SU-DHL-6 (cell line): ENCODE results near the gene AHSG.

ENCODE experiments used
- H2AFZ ChIP-seq: fragments of 200-600 bp; sonication (generic); 2 replicates; pipeline ENCODE4 v1.6.1; 2014; ENCODE audit warnings: low read depth, mild to moderate bottlenecking, moderate library complexity, mixed read lengths, antibody characterized with exemption, low read length; ENCODE audit not compliant: severe bottlenecking
- H3F3A ChIP-seq: fragments of 200-600 bp; shearing (Covaris generic); 2 replicates; pipeline ENCODE4 v1.6.0; 2016; ENCODE audit warnings: antibody characterized with exemption, mild to moderate bottlenecking; ENCODE audit not compliant: insufficient read depth
- H3K27ac ChIP-seq: fragments of 200-600 bp; sonication (generic); 2 replicates; pipeline ENCODE4 v1.5.1; 2016; ENCODE audit warnings: low read depth, mild to moderate bottlenecking, low read length, moderate library complexity, mixed read lengths
- H3K27me3 ChIP-seq: fragments of 200-600 bp; sonication (generic), shearing (Covaris generic); 2 replicates; pipeline ENCODE4 v1.6.0; 2014; ENCODE audit warnings: mild to moderate bottlenecking, low read length
- H3K36me3 ChIP-seq: fragments of 200-600 bp; sonication (generic); 2 replicates; pipeline ENCODE4 v1.6.1; 2014; ENCODE audit warnings: mild to moderate bottlenecking, low read length, mixed read lengths
- H3K4me2 ChIP-seq: fragments of 300-600, 200-600 bp; shearing (Covaris generic), sonication (generic); 2 replicates; pipeline ENCODE4 v1.6.0; 2014; ENCODE audit warnings: low read length, low read depth, mild to moderate bottlenecking; ENCODE audit not compliant: poor library complexity, severe bottlenecking
- H3K4me3 ChIP-seq: fragments of 200-600 bp; sonication (generic); 2 replicates; pipeline ENCODE4 v1.5.1; 2014; ENCODE audit warnings: antibody characterized with exemption, low read length, mild to moderate bottlenecking, mixed read lengths; ENCODE audit not compliant: insufficient read depth, poor library complexity, severe bottlenecking
- H3K79me2 ChIP-seq: fragments of 200-600 bp; sonication (generic); 2 replicates; pipeline ENCODE4 v1.6.1; 2014; ENCODE audit warnings: mild to moderate bottlenecking, low read length, moderate library complexity; ENCODE audit not compliant: insufficient read depth
- H3K9ac ChIP-seq: fragments of 200-600 bp; sonication (generic); 2 replicates; pipeline ENCODE4 v1.7.0; 2014; ENCODE audit warnings: mild to moderate bottlenecking, low read length
- H3K9me2 ChIP-seq: fragments of 200-600 bp; sonication (generic); replicated peaks from 2 replicates; pipeline ENCODE4 v1.6.1; 2014; ENCODE audit warnings: low read length; ENCODE audit not compliant: insufficient read depth
- H3K9me3 ChIP-seq: fragments of 200-600 bp; sonication (generic); 2 replicates; pipeline ENCODE4 v1.6.1; 2014; ENCODE audit warnings: low read length, mixed read lengths; ENCODE audit not compliant: insufficient read depth
- H4K20me1 ChIP-seq: fragments of 200-600 bp; sonication (generic); 2 replicates; pipeline ENCODE4 v1.6.1; 2014; ENCODE audit warnings: low read depth, mild to moderate bottlenecking, antibody characterized with exemption, low read length, moderate library complexity, mixed read lengths
- EZH2phosphoT487 ChIP-seq: fragments of 200-600 bp; sonication (generic), shearing (Covaris generic); conservative IDR thresholded peaks from 2 replicates; pipeline ENCODE4 v1.6.1; 2018; ENCODE audit warnings: mild to moderate bottlenecking, antibody characterized with exemption, low read length, moderate library complexity, mixed read lengths
- TF ChIP-seq, protein P1 (sequence below): fragments of 200-600 bp; sonication (generic); IDR thresholded peaks from one replicate; pipeline ENCODE4 v1.5.1; 2017; ENCODE audit warnings: antibody characterized with exemption, mild to moderate bottlenecking, low read length, moderate library complexity; ENCODE audit not compliant: insufficient read depth, poor library complexity, severe bottlenecking

Gene AHSG

DNA sequence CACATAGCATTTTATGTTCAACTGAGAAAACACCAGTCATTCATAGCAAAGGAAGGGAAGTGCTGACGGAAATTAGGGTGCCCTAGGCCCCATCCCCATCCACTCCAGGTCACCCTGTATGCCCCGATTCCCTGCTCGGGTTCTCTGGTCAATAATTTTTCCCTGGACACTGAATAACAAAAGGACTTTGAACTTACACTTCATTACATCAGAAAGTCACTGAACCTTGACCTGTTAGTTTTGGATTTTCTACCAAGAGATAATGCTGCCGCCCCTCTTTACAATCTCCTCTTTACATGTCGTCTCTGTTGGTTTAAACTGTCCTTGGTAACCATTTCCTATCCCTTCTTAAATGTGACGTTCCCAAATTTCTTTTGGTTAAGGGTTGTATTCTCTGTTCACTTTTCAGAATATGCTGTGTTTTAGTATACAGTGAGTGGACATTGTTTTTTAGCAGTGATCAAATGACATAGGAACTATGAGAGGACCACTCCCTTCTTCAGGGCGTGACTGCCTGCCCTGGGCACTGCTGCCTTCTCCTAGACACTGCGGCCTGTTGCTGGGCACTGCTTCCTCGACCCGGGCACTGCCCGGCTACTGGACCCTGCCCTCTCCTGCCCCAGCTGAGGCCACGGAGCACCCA, 13.6 kb upstream of the AHSG start:
- Histone ChIP-seq H3K9me3 (no peaks in the 10 kb centered on the region), H3K27me3 (no peaks in the 10 kb centered on the region), H3K36me3 (no peaks in the 10 kb centered on the region), H3K9me2 (no peaks in the 10 kb centered on the region), H2AFZ (no peak overlapping the region), H3K4me2 (no peak overlapping the region), H3K27ac (no peak overlapping the region), H3K4me3 (no peak overlapping the region), H3K9ac (no peak overlapping the region), H3F3A (no peaks in the 10 kb centered on the region), H4K20me1 (no peaks in the 10 kb centered on the region), H3K79me2 (no peaks in the 10 kb centered on the region)
- TF ChIP-seq, protein P1, sequence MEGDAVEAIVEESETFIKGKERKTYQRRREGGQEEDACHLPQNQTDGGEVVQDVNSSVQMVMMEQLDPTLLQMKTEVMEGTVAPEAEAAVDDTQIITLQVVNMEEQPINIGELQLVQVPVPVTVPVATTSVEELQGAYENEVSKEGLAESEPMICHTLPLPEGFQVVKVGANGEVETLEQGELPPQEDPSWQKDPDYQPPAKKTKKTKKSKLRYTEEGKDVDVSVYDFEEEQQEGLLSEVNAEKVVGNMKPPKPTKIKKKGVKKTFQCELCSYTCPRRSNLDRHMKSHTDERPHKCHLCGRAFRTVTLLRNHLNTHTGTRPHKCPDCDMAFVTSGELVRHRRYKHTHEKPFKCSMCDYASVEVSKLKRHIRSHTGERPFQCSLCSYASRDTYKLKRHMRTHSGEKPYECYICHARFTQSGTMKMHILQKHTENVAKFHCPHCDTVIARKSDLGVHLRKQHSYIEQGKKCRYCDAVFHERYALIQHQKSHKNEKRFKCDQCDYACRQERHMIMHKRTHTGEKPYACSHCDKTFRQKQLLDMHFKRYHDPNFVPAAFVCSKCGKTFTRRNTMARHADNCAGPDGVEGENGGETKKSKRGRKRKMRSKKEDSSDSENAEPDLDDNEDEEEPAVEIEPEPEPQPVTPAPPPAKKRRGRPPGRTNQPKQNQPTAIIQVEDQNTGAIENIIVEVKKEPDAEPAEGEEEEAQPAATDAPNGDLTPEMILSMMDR, result no peak
- no peak for TF ChIP-seq EZH2phosphoT487

GRCh38 chr3:186599785-186600166, 13.1 kb upstream of the AHSG start:
- no peak overlapping the region for H3K27ac ChIP-seq
- no peaks in the 10 kb centered on the region for H4K20me1 ChIP-seq
- H3K9me2 ChIP-seq, result no peaks in the 10 kb centered on the region
- no peaks in the 10 kb centered on the region for H3K27me3 ChIP-seq
- TF ChIP-seq EZH2phosphoT487, result no peak
- TF ChIP-seq, protein P1, result no peak
- H3K4me2 ChIP-seq, result no peak overlapping the region
- no peaks in the 10 kb centered on the region for H3F3A ChIP-seq
- H3K9ac ChIP-seq, result no peak overlapping the region
- no peaks in the 10 kb centered on the region for H3K36me3 ChIP-seq
- H2AFZ ChIP-seq, result no peak overlapping the region
- no peaks in the 10 kb centered on the region for H3K79me2 ChIP-seq
- no peak overlapping the region for H3K4me3 ChIP-seq
- H3K9me3 ChIP-seq, result no peaks in the 10 kb centered on the region

DNA sequence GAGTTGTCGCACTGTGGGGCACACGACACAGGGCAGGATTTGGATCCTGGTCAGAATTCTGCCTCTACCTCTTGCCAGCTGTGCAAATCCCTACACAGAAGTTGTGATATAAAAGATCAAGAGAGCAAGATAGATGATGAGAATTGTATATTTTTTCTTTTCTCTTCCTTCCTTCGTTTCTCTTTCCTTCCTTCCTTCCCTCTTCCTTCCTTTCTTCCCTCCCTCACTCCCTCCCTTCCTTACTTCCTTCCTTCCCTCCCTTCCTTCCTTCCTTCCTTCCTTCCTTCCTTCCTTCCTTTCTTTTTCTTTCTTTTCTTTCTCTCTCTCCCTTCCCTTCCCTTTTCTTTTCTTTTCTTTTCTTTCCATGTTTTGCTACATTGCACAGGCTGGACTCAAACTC, 12.0 kb upstream of the AHSG start:
- Histone ChIP-seq H3K9me3 (no peaks in the 10 kb centered on the region), H3K9me2 (no peaks in the 10 kb centered on the region), H3K36me3 (no peaks in the 10 kb centered on the region), H3K27ac (no peak overlapping the region), H3K4me2 (no peak overlapping the region), H3F3A (no peaks in the 10 kb centered on the region), H3K27me3 (no peaks in the 10 kb centered on the region), H3K79me2 (no peaks in the 10 kb centered on the region), H3K9ac (no peak overlapping the region), H2AFZ (no peak overlapping the region), H3K4me3 (no peak overlapping the region), H4K20me1 (no peaks in the 10 kb centered on the region)
- no peak for TF ChIP-seq EZH2phosphoT487
- TF ChIP-seq, protein P1, result no peak
